ENCODE results near the gene SLCO2B1. TPM values are rescaled to one million over a fixed set of nuclear protein-coding genes. Genes with fewer than 3 reads are reported as not detected.

SLCO2B1 gene
- total and polyA plus RNA-seq, 2 of the 8 experiments (the other 6 are each of a cell fraction or from before 2014, with no cell fraction given): 0.03 TPM; not detected in 1

DNA sequence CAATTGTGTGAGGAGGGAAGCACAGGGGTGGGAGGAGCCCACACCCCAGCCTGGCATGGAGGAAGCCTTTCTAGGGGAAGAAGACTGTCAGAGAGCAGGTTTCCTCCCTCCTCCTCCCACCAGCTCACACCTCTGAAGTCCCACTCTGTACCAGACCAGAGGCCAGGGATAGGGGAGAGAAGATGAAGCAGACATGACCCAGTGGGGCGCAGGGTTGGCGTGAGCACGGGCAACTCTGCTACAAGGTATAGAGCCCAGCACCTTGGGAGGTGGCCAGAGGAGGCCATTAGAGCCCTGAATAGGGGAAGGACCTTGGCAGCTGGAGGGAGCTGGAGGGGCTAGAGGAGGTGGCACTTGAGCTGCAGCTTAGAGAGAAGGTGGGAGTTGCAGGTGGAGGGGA, 15.9 kb downstream of the SLCO2B1 start:
- Histone ChIP-seq H4K20me1 (replicated peaks in 1 of 2; ENCODE audit: control insufficient read depth in 1 of 2, insufficient read depth in 2 of 2, low read length in 2 of 2) (no peaks in the 10 kb centered on the region), H3K56ac (replicated peaks; ENCODE audit: insufficient read length, low read depth, low read length) (no peak overlapping the region), H2AFZ (ENCODE audit: low read length) (no peak overlapping the region), H4K91ac (replicated peaks; ENCODE audit: insufficient read length, low read length) (no peak overlapping the region), H3K18ac (ENCODE audit: extremely low read depth, low read length) (no peak overlapping the region), H2BK15ac (ENCODE audit: low read length) (no peak overlapping the region), H3K23me2 (ENCODE audit: low read depth, low read length) (peaks cover 2% of the 10 kb centered on the region; the same call in 1 of the 2 replicates), H3K14ac (ENCODE audit: insufficient read length) (no peak overlapping the region), H3K9me3 (ENCODE audit: insufficient read depth in 2 of 2, low read depth in 1 of 2, low read length in 1 of 2) (no peaks in the 10 kb centered on the region), H3K4me1 (replicated peaks in 1 of 4; ENCODE audit: control insufficient read depth in 3 of 4, insufficient read depth in 4 of 4, low read length in 3 of 4) (no peaks in the 10 kb centered on the region), H3K4me2 (ENCODE audit: insufficient read depth in 1 of 2, low read depth in 2 of 2, low read length in 2 of 2) (no peak overlapping the region), H3K79me2 (ENCODE audit: control insufficient read depth in 1 of 2, insufficient read depth in 2 of 2, low read length in 2 of 2) (no peaks in the 10 kb centered on the region), H2BK20ac (ENCODE audit: low read length) (no peak overlapping the region), H3K79me1 (ENCODE audit: low read depth, low read length) (no peaks in the 10 kb centered on the region; the same call in 1 of the 2 replicates), H3K4me3 (ENCODE audit: extremely low read depth in 1 of 4, insufficient read depth in 2 of 4, low read depth in 3 of 4, low read length in 4 of 4) (no peak overlapping the region), H3K23ac (ENCODE audit: insufficient read length) (no peak overlapping the region), H3K4ac (replicated peaks; ENCODE audit: insufficient read length, low read depth, low read length) (no peak overlapping the region), H3K9ac (replicated peaks in 1 of 4; ENCODE audit: extremely low read depth in 1 of 4, low read depth in 3 of 4, low read length in 3 of 4) (no peak overlapping the region), H3K27ac (ENCODE audit: low read depth, low read length) (no peak overlapping the region), H2AK5ac (ENCODE audit: low read depth, low read length) (no peak overlapping the region), H3K27me3 (replicated peaks in 1 of 4; ENCODE audit: control insufficient read depth in 3 of 4, extremely low read depth in 1 of 4, insufficient read depth in 3 of 4, low read length in 3 of 4) (no peaks in the 10 kb centered on the region), H4K8ac (ENCODE audit: extremely low read depth, insufficient read depth, low read length) (no peak overlapping the region), H2BK120ac (replicated peaks; ENCODE audit: low read depth, low read length) (no peak overlapping the region), H3K36me3 (ENCODE audit: control insufficient read depth in 2 of 4, insufficient read depth in 4 of 4, low read length in 3 of 4) (no peaks in the 10 kb centered on the region), H2BK5ac (ENCODE audit: low read depth, low read length) (no peak overlapping the region), H2BK12ac (ENCODE audit: low read depth, low read length) (no peak overlapping the region), H4K5ac (ENCODE audit: insufficient read length, low read depth, low read length) (no peak overlapping the region)
- FAIRE-seq: no peak
- 77% methylated on average over 3 of the region's 3 CpGs; no CpG with 5 or more reads in 1 of the 2 experiments for WGBS, 2 experiments (ENCODE audit: extremely low coverage in 1 of 2, insufficient coverage in 1 of 2, insufficient read length in 1 of 2, insufficient replicate concordance in 2 of 2, low coverage in 1 of 2, low lambda C conversion rate in 2 of 2, missing lambda C conversion rate in 1 of 2)
- no peak for DNase-seq (ENCODE audit: low read depth in 1 of 2, low spot score in 2 of 2)
- CTCF ChIA-PET (ENCODE audit: partially characterized antibody): interaction anchor here (0.6 to 8.9 kb wide), 5 partner anchors 11 to 38 kb away, joined by 3 to 78 read pairs (median 4); no protein-coding TSS in a partner anchor
- POLR2A ChIA-PET (ENCODE audit: partially characterized antibody): no interaction called here

Measured in H1 (cell line).